Measurements from ENCODE around the gene USP13. TPM values are rescaled to one million over a fixed set of nuclear protein-coding genes. Genes with fewer than 3 reads are reported as not detected.

Gene USP13
- total and polyA plus RNA-seq, 12 donors, result 13.7 to 181 (median 142) TPM

GRCh38 chr3:179604321-179605078 is 48.3 kb upstream of the USP13 start, which contains the start of the genes MRPL47 and NDUFB5:
Gene MRPL47, minus strand, starts transcription at chr3:179604638. Its CDS starts 14 bp downstream, at chr3:179604624.
Gene NDUFB5, plus strand, starts transcription at chr3:179604794. Its CDS starts 22 bp downstream, at chr3:179604816.
- Histone ChIP-seq H3K27me3 (no peaks in the 10 kb centered on the region), H3K4me1 (peaks cover 0 to 57% (median 43%) of the 10 kb centered on the region in 9 donors), H3K36me3 (peaks cover 0 to 68% (median 23%) of the 10 kb centered on the region in 9 donors), H3K27ac (peak within 1 kb of the TSS; percentile 89 to 98 (median 94)), H3K4me3 (peak within 1 kb of the TSS; percentile 66 to 94 (median 86)), H3K9me3 (no peaks in the 10 kb centered on the region)
- DNase-seq (peak; percentile 91 to 97), ATAC-seq (peak; percentile 99 to 100 (median 100))
- intact Hi-C loops (cut with DNase I), result loop anchor here in 2 of 10 donors (1.0 to 5.0 kb wide), 2 partner anchors 42 kb away; partner anchors contain the start of gene ACTL6A (in 2 of the 2)
- TF ChIP-seq CTCF (IDR thresholded peaks at IDR 0.05), result no peak
- 0% methylated on average over 45 of the region's 45 CpGs for WGBS, 2 donors

- Histone ChIP-seq H3K9me3 (no peaks in the 10 kb centered on the region), H3K27me3 (no peaks in the 10 kb centered on the region), H3K27ac (no peak overlapping the region), H3K36me3 (peaks cover 0 to 64% (median 7%) of the 10 kb centered on the region in 9 donors), H3K4me1 (peaks cover 0 to 70% (median 43%) of the 10 kb centered on the region in 9 donors), H3K4me3 (no peak overlapping the region)
- WGBS, 2 donors, result 91 to 92% methylated on average over 4 of the region's 4 CpGs
- TF ChIP-seq CTCF (IDR thresholded peaks at IDR 0.05), result no peak
- ATAC-seq (no peak), DNase-seq (no peak)
- intact Hi-C loops (cut with DNase I), result no loop called here
These were observed 46.2 kb upstream of the USP13 start for GRCh38 chr3:179606534-179607085.

GRCh38 chr3:179608931-179609720 is 43.7 kb upstream of the USP13 start:
- 50 to 58% methylated on average over 6 of the region's 6 CpGs for WGBS, 2 donors
- H3K4me1 ChIP-seq, result peaks cover 0 to 71% (median 44%) of the 10 kb centered on the region in 9 donors

More at GRCh38 chr3:179608931-179609720, 43.7 kb upstream of the USP13 start:
- no peak for TF ChIP-seq CTCF (IDR thresholded peaks at IDR 0.05)
- DNase-seq, result no peak
- ATAC-seq, result no peak
- intact Hi-C loops (cut with DNase I), result no loop called here
- Histone ChIP-seq H3K9me3 (no peaks in the 10 kb centered on the region), H3K4me3 (no peak overlapping the region), H3K27me3 (no peaks in the 10 kb centered on the region), H3K36me3 (peaks cover 0 to 65% (median 0%) of the 10 kb centered on the region in 9 donors), H3K27ac (peak overlapping the region in 1 of 10 donors; percentile 26)
